GM10847 (cell line): ENCODE data around the gene PAMR1.

ENCODE experiments used
- POLR2A ChIP-seq: IDR thresholded peaks from 2 replicates; pipeline ENCODE4 v1.6.1; 2011; ENCODE audit not compliant: insufficient read length; ENCODE audit errors: extremely low read depth

The PAMR1 gene

DNA sequence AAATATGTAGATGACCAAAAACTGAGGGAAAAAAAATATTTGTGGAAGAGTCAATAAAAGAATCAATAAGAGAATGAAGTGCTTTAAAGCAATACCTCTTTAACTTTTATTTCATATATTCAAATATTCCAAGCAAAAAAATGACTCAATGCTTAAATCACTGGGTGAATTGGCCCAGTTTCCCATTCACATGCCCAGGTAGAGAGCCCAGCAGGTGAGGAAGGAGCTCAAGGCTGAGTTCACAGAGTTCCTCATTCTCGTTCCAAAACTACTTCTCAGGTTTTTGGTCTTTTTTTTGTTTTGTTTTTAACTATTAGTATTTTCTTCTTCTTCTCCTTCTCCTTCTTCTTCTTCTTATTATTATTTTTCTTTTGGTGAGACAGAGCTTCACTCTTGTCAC is 136.3 kb downstream of the PAMR1 start:
- no peak for TF ChIP-seq POLR2A

DNA sequence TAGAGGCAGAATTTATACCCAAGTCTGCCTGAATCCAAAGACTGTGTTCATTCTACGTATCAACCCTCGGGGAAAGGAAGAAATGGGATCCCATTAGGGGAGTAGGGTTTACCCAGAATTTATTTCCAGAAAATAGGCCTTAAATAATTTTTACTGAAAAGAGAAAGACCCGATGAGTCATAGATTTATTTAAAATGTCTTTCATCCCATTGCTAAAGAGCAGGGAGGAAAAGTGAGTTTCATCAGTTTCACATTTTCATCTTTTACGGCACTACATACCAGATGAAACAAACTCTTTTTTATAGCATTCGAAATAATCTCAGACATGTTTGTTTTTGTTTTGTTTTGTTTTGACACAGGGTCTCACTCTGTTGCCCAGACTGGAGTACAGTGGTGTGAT is 137.4 kb downstream of the PAMR1 start:
- TF ChIP-seq POLR2A: no peak

DNA sequence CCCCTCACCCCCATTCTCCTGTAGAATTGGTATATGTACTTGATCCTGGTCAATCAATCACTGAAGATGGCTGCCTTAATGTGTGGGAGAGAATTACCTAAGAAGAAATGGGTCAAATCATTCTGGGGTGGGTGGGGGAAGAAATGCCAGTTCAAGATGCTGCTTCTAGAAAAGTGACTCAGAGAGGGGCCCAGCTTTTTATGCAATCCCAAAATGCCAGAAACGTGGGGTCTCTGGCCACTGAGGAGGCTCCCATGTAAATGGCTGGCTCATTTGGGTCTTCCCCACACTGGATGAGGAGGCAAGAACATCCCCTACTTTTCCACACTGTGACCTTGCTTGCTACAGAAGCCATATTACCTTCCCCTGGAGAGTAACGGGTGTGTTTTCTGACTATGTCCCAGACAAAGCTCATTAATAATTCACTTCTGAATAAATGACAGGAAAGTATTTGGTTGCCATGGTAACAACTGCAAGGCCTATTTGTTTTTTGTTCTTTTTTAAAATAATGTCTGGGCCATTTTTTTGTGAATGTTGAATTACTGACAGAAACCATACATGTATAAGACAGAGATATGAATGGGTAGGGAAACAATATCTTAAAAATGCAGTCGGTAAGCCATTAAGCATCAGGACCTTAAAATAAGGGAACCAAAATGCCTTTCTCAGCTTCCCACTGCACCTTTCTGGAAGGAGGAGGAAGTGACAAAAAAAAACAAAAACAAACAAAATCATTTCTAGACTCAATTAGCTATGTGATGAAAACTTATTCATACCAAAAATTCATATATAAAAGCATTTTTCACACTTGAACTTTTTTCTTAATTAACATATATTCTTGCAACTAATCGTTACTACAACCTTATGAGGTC is 138.1 kb downstream of the PAMR1 start:
- TF ChIP-seq POLR2A: no peak

DNA sequence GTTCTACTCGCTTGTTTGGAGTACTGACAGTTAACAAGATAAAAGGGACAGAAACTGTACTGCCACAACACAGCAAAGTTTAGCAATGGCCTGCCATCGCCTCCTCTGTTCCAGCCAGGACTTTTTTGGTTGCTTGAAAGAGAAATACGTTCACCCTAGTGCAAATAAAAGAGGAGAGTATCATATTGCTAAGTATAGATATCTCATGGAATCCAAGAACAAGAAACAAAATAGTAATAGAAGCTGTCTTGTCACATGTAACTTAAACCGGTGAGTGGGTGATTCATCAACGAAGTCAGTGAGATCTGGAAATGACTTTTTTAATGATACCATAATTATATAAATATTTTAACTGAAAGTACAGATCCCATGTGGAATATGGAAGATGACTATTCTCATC is 141.5 kb downstream of the PAMR1 start:
- no peak for TF ChIP-seq POLR2A
